NCI-H2107 (cell line): Measurements from ENCODE around the gene MAFB.
"Not testable (repeated sequence)": the region's sequence is repeated elsewhere in the genome, so short reads cannot be mapped to it uniquely, and the experiment has no call there.

Experiments
- DNase-seq: peaks from one replicate; lab custom pipeline; 2025; lab: John Stamatoyannopoulos, UW

The MAFB gene

GRCh38 chr20:40689100-40689942 lies at the start of gene MAFB:
TSS of gene MAFB (minus strand) at chr20:40689236. CDS start at chr20:40688850, 386 bp downstream.
- no peak for DNase-seq

GRCh38 chr20:40736468-40736867 lies 47.4 kb upstream of the MAFB start:
- DNase-seq: not testable (repeated sequence)

DNA sequence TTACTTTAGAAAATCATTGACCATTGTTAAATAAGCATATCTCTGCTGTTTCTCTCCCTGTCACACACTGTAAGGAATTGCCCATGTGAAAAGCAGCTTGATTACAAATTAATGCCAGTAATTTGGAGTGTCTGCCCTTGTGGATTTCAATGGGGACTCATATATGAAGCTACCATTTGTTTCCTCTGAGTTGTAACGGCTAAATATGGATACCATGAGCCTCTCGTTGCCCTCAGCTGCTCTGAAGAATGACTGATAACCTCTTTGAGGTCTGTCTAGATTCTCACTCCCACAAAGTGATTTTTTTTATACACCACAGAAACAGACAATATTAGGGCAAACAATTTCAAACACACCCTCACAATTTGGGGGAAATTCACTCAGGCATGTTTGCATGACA lies 40.0 kb upstream of the MAFB start:
- DNase-seq: no peak

- no peak for DNase-seq
Measured at GRCh38 chr20:40728470-40728869, 39.4 kb upstream of the MAFB start.

DNA sequence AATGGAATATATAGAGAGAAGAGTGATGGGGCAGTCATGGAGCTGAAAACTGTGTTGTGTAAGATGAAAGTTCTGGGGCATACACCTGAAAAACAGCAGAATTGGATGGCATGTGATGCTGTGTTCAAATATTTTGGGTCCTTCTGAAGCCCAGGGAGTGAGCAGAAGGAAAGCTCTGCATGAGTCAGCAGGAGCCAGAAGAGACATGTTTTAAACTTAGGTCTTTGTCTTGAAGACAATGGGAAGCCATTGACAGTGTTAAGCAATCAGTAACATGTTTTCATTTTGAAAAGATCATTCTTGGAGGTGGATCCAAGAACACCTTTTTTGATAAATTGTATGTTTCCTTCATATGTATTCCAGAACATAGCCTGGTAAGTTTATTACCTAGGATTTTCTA lies 38.9 kb upstream of the MAFB start:
- no peak for DNase-seq

GRCh38 chr20:40726776-40727175 lies 37.7 kb upstream of the MAFB start:
- DNase-seq: no peak

DNA sequence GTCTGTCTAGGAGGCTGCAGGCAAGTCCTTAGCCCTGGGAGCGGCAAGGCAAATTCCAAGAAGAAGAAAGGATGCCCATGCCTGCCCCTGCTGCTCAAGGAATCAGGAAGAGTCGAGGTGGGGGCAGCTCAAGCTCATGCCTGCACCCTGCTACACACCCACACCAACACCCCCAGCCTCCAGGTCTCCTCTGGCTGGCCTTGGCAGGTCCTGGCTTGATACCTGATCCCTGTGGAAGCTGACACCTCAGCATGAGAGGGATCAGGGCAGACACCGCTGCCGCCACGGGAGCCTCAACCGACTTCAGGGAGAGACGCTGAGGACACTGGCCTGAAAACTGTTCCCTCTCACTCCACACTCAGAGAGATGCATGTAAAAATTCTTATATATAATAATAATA lies 35.5 kb upstream of the MAFB start:
- DNase-seq: no peak

DNA sequence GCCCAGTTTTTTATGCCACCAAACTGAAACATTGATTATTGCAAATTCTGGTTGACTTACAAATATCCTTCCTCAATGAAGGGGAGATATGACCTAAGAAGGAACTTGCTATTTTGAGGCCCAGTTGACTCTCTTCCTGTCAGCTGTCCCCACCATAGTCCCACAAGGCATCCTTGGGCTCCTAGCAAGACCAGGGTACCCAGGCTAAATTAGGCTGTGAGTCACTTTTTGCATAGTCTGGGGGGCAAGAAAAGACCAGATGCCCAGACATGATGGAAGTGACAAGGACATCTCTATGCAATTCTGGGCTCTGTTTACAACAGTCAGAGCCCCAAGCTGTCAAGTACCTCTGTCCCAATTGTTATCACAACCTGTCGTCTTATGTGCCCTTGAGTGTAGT lies 31.8 kb upstream of the MAFB start:
- DNase-seq: no peak

DNA sequence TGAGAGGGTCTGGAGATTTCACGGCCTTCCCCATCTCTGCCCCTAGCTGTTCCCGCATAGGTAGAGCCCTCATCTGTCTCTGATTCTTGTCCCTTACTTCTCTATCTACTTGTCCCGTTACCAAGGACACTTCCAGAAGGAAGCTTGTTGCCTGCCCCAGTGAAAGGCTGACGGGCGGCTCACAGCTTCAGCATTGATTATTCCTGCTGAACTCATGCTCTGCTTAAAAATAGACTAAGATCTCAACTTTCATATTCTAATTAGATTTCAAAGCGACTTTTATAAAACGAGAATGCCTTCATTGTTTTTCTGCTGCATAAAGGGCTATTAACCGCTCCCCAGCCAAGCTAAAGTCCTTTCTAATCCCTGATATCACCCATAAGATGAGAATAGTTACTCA lies 31.1 kb upstream of the MAFB start:
- no peak for DNase-seq

DNA sequence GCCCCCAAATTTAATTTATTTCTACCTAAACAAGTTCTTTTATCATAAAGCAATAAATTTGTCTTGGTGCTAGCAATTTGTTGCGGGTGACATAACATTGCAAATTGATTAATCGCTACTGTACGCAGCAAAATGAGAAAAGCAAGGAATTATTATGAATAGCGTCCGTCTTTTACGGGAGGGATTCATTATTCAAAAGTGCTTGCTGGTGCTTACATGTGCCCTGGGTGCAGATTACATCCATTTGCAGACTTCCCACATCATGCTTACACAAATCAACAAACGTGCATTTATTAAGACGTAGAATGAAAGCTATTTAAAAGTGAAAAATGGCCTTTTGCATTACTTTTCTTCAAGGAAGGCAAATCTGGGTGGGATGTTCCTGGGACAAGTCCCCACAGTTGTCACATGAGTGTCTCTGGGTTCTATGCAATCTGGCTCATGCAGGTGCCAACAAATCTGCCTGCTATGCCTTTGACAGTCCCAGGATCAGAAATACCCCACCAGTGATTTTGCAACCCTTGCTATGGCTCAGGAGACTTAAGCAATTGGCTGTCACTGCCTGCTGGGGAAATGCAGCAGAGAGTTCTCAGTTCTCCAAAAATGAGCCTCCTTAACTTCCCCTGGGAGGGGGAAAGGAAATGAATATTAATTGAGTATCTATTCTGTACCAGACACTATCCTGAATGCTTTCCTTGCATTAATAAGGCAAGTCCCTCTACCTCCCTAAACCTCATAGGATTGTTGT lies 30.1 kb upstream of the MAFB start:
- no peak for DNase-seq

GRCh38 chr20:40718214-40718977 lies 29.4 kb upstream of the MAFB start:
- DNase-seq: no peak

- no peak for DNase-seq
Measured at GRCh38 chr20:40717343-40717865, 28.4 kb upstream of the MAFB start.

- no peak for DNase-seq
Measured at GRCh38 chr20:40715491-40715890, 26.5 kb upstream of the MAFB start.

GRCh38 chr20:40714916-40715315 lies 25.9 kb upstream of the MAFB start:
- DNase-seq: no peak

DNA sequence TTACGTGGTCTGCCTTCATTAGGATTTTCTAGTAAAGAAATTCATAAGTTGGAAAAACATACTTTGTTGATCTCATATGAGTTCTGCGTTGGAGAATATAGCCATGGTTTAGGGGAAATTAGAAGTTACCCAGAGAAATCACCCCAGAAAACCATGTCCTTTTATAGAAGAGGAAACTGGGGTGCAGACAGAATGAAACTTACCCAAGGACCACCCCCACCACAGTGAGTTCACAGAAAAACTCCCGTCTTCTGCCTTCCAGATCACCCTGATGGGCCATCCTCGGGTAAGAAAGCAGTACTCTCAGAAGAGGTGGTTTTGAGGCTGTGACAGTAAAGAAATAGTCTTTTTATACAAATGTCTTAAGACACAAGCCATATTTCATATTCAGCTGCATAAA lies 25.1 kb upstream of the MAFB start:
- no peak for DNase-seq

GRCh38 chr20:40713508-40713907 lies 24.5 kb upstream of the MAFB start:
- DNase-seq: no peak

DNA sequence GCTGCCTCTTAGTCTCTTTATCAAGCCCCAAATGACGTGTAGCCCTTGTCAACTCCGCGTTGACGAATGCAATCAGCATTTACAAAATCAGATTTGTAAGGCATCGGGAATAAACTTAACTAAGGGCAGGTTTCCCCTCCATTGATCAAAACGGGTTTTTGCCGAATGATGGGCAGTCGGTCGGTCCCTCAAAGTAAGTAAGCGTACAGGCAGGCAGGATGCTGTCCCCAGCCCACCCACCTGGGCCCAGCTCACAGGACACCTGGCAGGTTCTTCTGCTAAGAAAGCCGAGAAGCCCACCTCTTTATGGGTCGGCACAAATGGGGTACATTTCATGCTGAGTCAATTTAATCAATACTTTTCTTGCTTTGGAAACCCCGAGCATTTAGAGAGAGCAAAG lies 22.0 kb upstream of the MAFB start:
- no peak for DNase-seq

DNA sequence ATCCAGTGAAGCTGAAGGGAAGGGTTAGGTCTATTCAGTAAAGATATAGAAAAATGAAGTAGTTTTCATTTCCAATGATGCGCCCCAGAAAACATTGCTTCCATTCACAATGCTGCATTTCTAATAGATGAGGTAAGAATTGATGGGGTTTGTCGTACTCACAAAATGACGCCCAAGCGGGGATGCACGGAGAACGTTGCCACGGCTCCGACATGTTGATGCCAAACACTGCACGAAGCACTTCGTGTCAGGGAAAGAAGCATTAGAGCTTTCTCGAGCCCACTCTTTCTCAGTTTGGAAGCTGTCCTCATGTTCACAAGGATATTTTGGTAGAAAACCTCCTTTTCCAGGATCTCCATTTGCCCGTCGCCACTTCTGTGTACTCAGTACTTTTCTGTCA lies 21.6 kb upstream of the MAFB start:
- no peak for DNase-seq

GRCh38 chr20:40706977-40707582 lies 18.0 kb upstream of the MAFB start:
- DNase-seq: no peak

GRCh38 chr20:40705413-40705812 lies 16.4 kb upstream of the MAFB start:
- no peak for DNase-seq

- no peak for DNase-seq
Measured at GRCh38 chr20:40704828-40705227, 15.8 kb upstream of the MAFB start.

- DNase-seq: no peak
Measured at GRCh38 chr20:40703975-40704530, 15.0 kb upstream of the MAFB start.
